ENCODE results near the gene SELENOI. TPM values are rescaled to one million over a fixed set of nuclear protein-coding genes. Genes with fewer than 3 reads are reported as not detected.
A peak's percentile ranks its signal among the peaks of the same experiment; 100 is the strongest.
"Not testable (repeated sequence)": the region's sequence is repeated elsewhere in the genome, so short reads cannot be mapped to it uniquely, and the experiment has no call there.

SELENOI gene
- total RNA-seq, 1 donor from 2014 or later: 51.8 TPM

GRCh38 chr2:26326514-26326913 is 19.4 kb upstream of the SELENOI start:
- Histone ChIP-seq H3K9ac (no peak overlapping the region), H3K36me3 (no peaks in the 10 kb centered on the region), H3K4me2 (no peak overlapping the region), H3F3A (ENCODE audit: low read depth) (no peaks in the 10 kb centered on the region), H3K9me3 (ENCODE audit: low read depth) (no peaks in the 10 kb centered on the region), H4K20me1 (ENCODE audit: low read depth) (no peaks in the 10 kb centered on the region), H3K4me3 (no peak overlapping the region), H3K27ac (no peak overlapping the region), H3K27me3 (no peaks in the 10 kb centered on the region), H3K4me1 (no peaks in the 10 kb centered on the region), H3K79me2 (ENCODE audit: low read depth) (no peaks in the 10 kb centered on the region), H2AFZ (replicated peaks) (no peak overlapping the region)
- Mint-ChIP-seq H3K27me3 (ENCODE audit: insufficient read depth, low read depth) (no peaks in the 10 kb centered on the region), H3K36me3 (no peaks in the 10 kb centered on the region), H3K4me3 (no peak overlapping the region), H3K9me3 (no peaks in the 10 kb centered on the region), H3K27ac (no peak overlapping the region), H3K4me1 (peaks cover 6% of the 10 kb centered on the region)
- TF ChIP-seq EZH2 (IDR thresholded peaks at IDR 0.05) (no peak), EZH2phosphoT487 (IDR thresholded peaks at IDR 0.05) (no peak), CTCF (IDR thresholded peaks at IDR 0.05) (no peak)
- DNase-seq (ENCODE audit: low spot score): no peak

- Histone ChIP-seq H3K79me2 (ENCODE audit: low read depth) (no peaks in the 10 kb centered on the region), H3K9me3 (ENCODE audit: low read depth) (no peaks in the 10 kb centered on the region), H3K4me3 (no peak overlapping the region), H3K27me3 (no peaks in the 10 kb centered on the region), H3K4me2 (no peak overlapping the region), H3K4me1 (no peaks in the 10 kb centered on the region), H3K9ac (no peak overlapping the region), H3K36me3 (no peaks in the 10 kb centered on the region), H4K20me1 (ENCODE audit: low read depth) (no peaks in the 10 kb centered on the region), H3K27ac (no peak overlapping the region), H3F3A (ENCODE audit: low read depth) (no peaks in the 10 kb centered on the region), H2AFZ (replicated peaks) (no peak overlapping the region)
- Mint-ChIP-seq H3K36me3 (no peaks in the 10 kb centered on the region), H3K27ac (no peak overlapping the region), H3K27me3 (ENCODE audit: insufficient read depth, low read depth) (no peaks in the 10 kb centered on the region), H3K9me3 (no peaks in the 10 kb centered on the region), H3K4me3 (no peak overlapping the region), H3K4me1 (peaks cover 6% of the 10 kb centered on the region)
- no peak for DNase-seq (ENCODE audit: low spot score)
- TF ChIP-seq EZH2phosphoT487 (IDR thresholded peaks at IDR 0.05): no peak
- no peak for TF ChIP-seq CTCF (IDR thresholded peaks at IDR 0.05)
- TF ChIP-seq EZH2 (IDR thresholded peaks at IDR 0.05): no peak
These were observed 18.4 kb upstream of the SELENOI start for GRCh38 chr2:26327291-26328272.

- not testable (repeated sequence) for H3K9ac ChIP-seq; H3K4me3 ChIP-seq; DNase-seq (ENCODE audit: low spot score); H3K27me3 Mint-ChIP-seq (ENCODE audit: insufficient read depth, low read depth); H3K27me3 ChIP-seq; H3K4me1 ChIP-seq; H3K9me3 ChIP-seq (ENCODE audit: low read depth); H3K36me3 Mint-ChIP-seq; H3K36me3 ChIP-seq; H3K4me2 ChIP-seq; H3K79me2 ChIP-seq (ENCODE audit: low read depth); H3K9me3 Mint-ChIP-seq; H3K4me1 Mint-ChIP-seq; H3K27ac Mint-ChIP-seq; H4K20me1 ChIP-seq (ENCODE audit: low read depth); H3F3A ChIP-seq (ENCODE audit: low read depth); H3K4me3 Mint-ChIP-seq; H2AFZ ChIP-seq (replicated peaks); H3K27ac ChIP-seq
These were observed 16.9 kb upstream of the SELENOI start for GRCh38 chr2:26329083-26329482.

- peaks cover 6% of the 10 kb centered on the region for H3K4me1 Mint-ChIP-seq
These were observed 15.8 kb upstream of the SELENOI start for GRCh38 chr2:26330114-26330549.

More at GRCh38 chr2:26330114-26330549, 15.8 kb upstream of the SELENOI start:
- Histone ChIP-seq H3K4me1 (no peaks in the 10 kb centered on the region), H3K27ac (no peak overlapping the region), H2AFZ (replicated peaks) (peak overlapping the region; percentile 74), H3K27me3 (no peaks in the 10 kb centered on the region), H3K9ac (no peak overlapping the region), H3K9me3 (ENCODE audit: low read depth) (no peaks in the 10 kb centered on the region), H4K20me1 (ENCODE audit: low read depth) (no peaks in the 10 kb centered on the region), H3K4me2 (no peak overlapping the region), H3K4me3 (no peak overlapping the region), H3F3A (ENCODE audit: low read depth) (no peaks in the 10 kb centered on the region), H3K36me3 (no peaks in the 10 kb centered on the region), H3K79me2 (ENCODE audit: low read depth) (no peaks in the 10 kb centered on the region)
- H3K27ac Mint-ChIP-seq: no peak overlapping the region
- peak; percentile 85 for DNase-seq (ENCODE audit: low spot score)
- H3K36me3 Mint-ChIP-seq: no peaks in the 10 kb centered on the region
- H3K9me3 Mint-ChIP-seq: no peaks in the 10 kb centered on the region
- peak overlapping the region; percentile 28 for H3K4me3 Mint-ChIP-seq
- H3K27me3 Mint-ChIP-seq (ENCODE audit: insufficient read depth, low read depth): no peaks in the 10 kb centered on the region
- no peak for TF ChIP-seq EZH2 (IDR thresholded peaks at IDR 0.05)
- no peak for TF ChIP-seq EZH2phosphoT487 (IDR thresholded peaks at IDR 0.05)
- peak; percentile 94 for TF ChIP-seq CTCF (IDR thresholded peaks at IDR 0.05)
